ENCODE measurements around the gene GNB5. TPM values are rescaled to one million over a fixed set of nuclear protein-coding genes. Genes with fewer than 3 reads are reported as not detected.
A peak's percentile ranks its signal among the peaks of the same experiment; 100 is the strongest.

GNB5 gene
- total RNA-seq, 1 experiment from 2014 or later, result 29.8 TPM

- no peak overlapping the region for H2AK5ac ChIP-seq (ENCODE audit: insufficient read length, low read length)
- no peaks in the 10 kb centered on the region for H4K20me1 ChIP-seq (ENCODE audit: control insufficient read depth, insufficient read depth, insufficient read length)
- no peak overlapping the region for H3K18ac ChIP-seq (ENCODE audit: insufficient read length, low read depth, low read length)
- peak overlapping the region in 1 of 3 experiments; percentile 46; a peak in 3 of 7 replicates for H3K27ac Mint-ChIP-seq
- H3K9me3 ChIP-seq (ENCODE audit: control insufficient read depth, low read depth, low read length), result no peaks in the 10 kb centered on the region
- no peaks in the 10 kb centered on the region for H3K23me2 ChIP-seq (ENCODE audit: insufficient read length, low read depth, low read length, poor library complexity, severe bottlenecking)
- H4K91ac ChIP-seq (ENCODE audit: insufficient read length, low read depth, low read length), result no peak overlapping the region
- no peak overlapping the region for H4K5ac ChIP-seq (ENCODE audit: insufficient read length, low read depth, low read length)
- no peak for DNase-seq
- H2BK120ac ChIP-seq (ENCODE audit: low read depth, low read length, poor library complexity, severe bottlenecking), result no peak overlapping the region
- H3K4me1 ChIP-seq (ENCODE audit: insufficient read depth, low read length), result no peaks in the 10 kb centered on the region
- H3K9me3 Mint-ChIP-seq, result no peaks in the 10 kb centered on the region
- no peak overlapping the region for H3T11ph ChIP-seq (ENCODE audit: low read length)
- H2BK5ac ChIP-seq (ENCODE audit: insufficient read length, low read length), result no peak overlapping the region
- no peak overlapping the region for H3K9ac ChIP-seq (ENCODE audit: extremely low read depth, insufficient read length, low read length)
- H3K79me2 ChIP-seq (ENCODE audit: insufficient read depth, low read length), result no peaks in the 10 kb centered on the region
- no peak overlapping the region for H3K4me3 Mint-ChIP-seq
- H3K4ac ChIP-seq (ENCODE audit: low read depth, low read length), result no peak overlapping the region
- H2BK20ac ChIP-seq (ENCODE audit: low read depth, low read length, poor library complexity, severe bottlenecking), result no peak overlapping the region
- H2BK15ac ChIP-seq (ENCODE audit: low read depth, low read length), result no peak overlapping the region
- WGBS (ENCODE audit: extremely low coverage, insufficient read length, low lambda C conversion rate), result no CpG with 5 or more reads among the region's 12 CpGs
- no peaks in the 10 kb centered on the region for H3K79me1 ChIP-seq (ENCODE audit: insufficient read depth, low read depth, low read length, poor library complexity, severe bottlenecking)
- H3K4me2 ChIP-seq (ENCODE audit: insufficient read depth, insufficient read length, low read length), result no peak overlapping the region
- H3K4me1 Mint-ChIP-seq, result peaks cover 15 to 17% of the 10 kb centered on the region in 2 experiments
- TF ChIP-seq CTCF (conservative IDR thresholded peaks at IDR 0.05), result no peak
- H3K36me3 Mint-ChIP-seq (ENCODE audit: insufficient read depth in 1 of 3, low read depth in 3 of 3), result peaks cover 2 to 13% (median 6%) of the 10 kb centered on the region in 3 experiments; a peak in 6 of 7 replicates
- H4K8ac ChIP-seq (replicated peaks; ENCODE audit: insufficient read length, low read depth, low read length), result no peak overlapping the region
- no peak overlapping the region for H2AFZ ChIP-seq (ENCODE audit: low read length)
- no peaks in the 10 kb centered on the region for H3K27me3 Mint-ChIP-seq (ENCODE audit: low read depth)
- H3K27ac ChIP-seq (ENCODE audit: insufficient read length, low read depth, low read length), result no peak overlapping the region
- no peak overlapping the region for H2BK12ac ChIP-seq (ENCODE audit: insufficient read length, low read depth, low read length)
- no peak overlapping the region for H3K14ac ChIP-seq (ENCODE audit: insufficient read depth, low read length)
- no peaks in the 10 kb centered on the region for H3K27me3 ChIP-seq (ENCODE audit: insufficient read depth, low read length)
- no peak overlapping the region for H3K23ac ChIP-seq (ENCODE audit: insufficient read length, low read depth, low read length)
- no peak overlapping the region for H3K56ac ChIP-seq (ENCODE audit: insufficient read length, low read depth, low read length)
These were observed 53.5 kb downstream of the GNB5 start for GRCh38 chr15:52137432-52138357.

Measured in H9 (cell line).